ENCODE results near the gene TRIM38.

TRIM38 gene

DNA sequence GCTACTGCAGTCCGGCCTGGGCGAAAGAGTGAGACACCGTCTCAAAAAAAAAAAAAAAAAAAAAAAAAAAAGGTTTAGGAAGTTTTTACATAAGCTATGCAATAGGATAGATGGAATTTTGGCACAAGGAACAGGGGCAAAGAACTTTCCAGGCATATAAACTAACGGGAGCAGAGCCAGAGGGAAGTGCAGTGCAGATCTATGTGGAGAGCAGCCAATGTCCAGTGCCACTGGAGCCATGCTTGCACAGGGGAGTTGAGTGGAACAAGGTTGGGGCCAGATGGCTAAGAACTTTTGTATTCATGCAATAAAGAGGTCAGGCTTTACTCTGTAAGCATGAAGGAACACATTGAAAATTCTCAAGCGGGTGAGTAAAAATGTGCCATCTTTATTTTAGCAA lies 42.9 kb upstream of the TRIM38 start:
- H3K4me3 ChIP-seq, result no peak overlapping the region
- no peaks in the 10 kb centered on the region for H3K27me3 ChIP-seq
- DNase-seq, result no peak
- no peak overlapping the region for H3K27ac ChIP-seq
- intact Hi-C loops (cut with DNase I; ENCODE audit: low total_unique reads), result no loop called here
- TF ChIP-seq, protein P1, sequence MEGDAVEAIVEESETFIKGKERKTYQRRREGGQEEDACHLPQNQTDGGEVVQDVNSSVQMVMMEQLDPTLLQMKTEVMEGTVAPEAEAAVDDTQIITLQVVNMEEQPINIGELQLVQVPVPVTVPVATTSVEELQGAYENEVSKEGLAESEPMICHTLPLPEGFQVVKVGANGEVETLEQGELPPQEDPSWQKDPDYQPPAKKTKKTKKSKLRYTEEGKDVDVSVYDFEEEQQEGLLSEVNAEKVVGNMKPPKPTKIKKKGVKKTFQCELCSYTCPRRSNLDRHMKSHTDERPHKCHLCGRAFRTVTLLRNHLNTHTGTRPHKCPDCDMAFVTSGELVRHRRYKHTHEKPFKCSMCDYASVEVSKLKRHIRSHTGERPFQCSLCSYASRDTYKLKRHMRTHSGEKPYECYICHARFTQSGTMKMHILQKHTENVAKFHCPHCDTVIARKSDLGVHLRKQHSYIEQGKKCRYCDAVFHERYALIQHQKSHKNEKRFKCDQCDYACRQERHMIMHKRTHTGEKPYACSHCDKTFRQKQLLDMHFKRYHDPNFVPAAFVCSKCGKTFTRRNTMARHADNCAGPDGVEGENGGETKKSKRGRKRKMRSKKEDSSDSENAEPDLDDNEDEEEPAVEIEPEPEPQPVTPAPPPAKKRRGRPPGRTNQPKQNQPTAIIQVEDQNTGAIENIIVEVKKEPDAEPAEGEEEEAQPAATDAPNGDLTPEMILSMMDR (IDR thresholded peaks at IDR 0.05), result no peak
- peaks cover 0 to 5% (median 0%) of the 10 kb centered on the region in 4 donors for H3K4me1 ChIP-seq
- no peaks in the 10 kb centered on the region for H3K36me3 ChIP-seq
- H3K9me3 ChIP-seq, result no peaks in the 10 kb centered on the region

DNA sequence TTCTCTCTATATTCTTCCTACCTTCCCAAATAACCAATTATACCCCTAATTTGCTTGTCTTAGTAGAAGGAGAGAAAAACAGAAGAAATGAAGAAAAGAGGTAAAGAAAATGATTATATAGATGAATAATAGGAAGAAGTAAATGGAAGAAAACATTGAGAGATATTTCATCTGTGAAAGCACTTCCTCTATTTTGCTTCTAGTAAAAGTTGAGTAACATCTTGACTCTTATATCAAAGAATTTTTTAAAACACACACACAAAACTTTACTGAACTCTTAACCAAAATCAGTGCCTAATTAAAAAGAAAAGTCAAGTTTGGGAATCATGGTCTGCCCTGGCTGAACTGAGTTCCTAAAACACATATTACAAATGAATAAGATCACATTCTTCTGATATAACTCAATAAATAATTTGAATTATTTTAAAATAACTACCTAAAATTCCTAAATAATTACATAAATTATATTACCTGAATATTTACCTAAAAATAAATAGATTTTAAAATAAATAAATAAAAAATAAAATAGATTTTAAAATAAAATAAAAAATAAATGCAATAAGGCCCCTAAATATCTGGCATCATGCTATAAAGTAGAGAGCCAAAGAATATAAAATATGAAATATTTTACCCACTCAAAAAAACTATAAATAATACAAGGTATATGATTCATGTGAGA lies 40.9 kb upstream of the TRIM38 start:
- TF ChIP-seq, protein P1 (IDR thresholded peaks at IDR 0.05), result no peak
- no peak overlapping the region for H3K27ac ChIP-seq
- no peaks in the 10 kb centered on the region for H3K9me3 ChIP-seq
- peaks cover 0 to 5% (median 0%) of the 10 kb centered on the region in 4 donors for H3K4me1 ChIP-seq
- no peaks in the 10 kb centered on the region for H3K36me3 ChIP-seq
- H3K27me3 ChIP-seq, result no peaks in the 10 kb centered on the region
- no peak overlapping the region for H3K4me3 ChIP-seq
- DNase-seq, result no peak
- intact Hi-C loops (cut with DNase I; ENCODE audit: low total_unique reads), result no loop called here

DNA sequence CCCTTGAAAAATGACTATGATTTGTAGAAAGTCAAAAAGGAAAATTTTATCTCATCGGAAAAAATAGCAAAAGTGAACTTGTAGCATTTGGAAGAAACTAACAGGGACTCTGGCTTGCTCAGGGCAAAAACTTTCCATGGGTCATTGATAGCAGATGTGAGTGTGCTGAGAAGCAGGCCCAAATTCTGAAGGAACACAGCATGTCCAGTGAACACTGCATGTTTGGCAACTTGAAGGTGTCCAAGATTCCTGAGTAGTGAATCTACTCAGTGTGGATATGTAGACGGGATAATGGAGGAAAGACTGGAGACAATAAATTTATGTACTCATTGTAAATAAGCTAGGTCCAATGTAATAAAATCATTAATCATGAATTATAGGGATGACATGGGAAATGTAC lies 40.3 kb upstream of the TRIM38 start:
- Histone ChIP-seq H3K4me1 (peaks cover 0 to 5% (median 0%) of the 10 kb centered on the region in 4 donors), H3K36me3 (no peaks in the 10 kb centered on the region), H3K27ac (no peak overlapping the region), H3K4me3 (no peak overlapping the region), H3K9me3 (no peaks in the 10 kb centered on the region), H3K27me3 (no peaks in the 10 kb centered on the region)
- TF ChIP-seq, protein P1 (IDR thresholded peaks at IDR 0.05), result no peak
- DNase-seq, result no peak
- intact Hi-C loops (cut with DNase I; ENCODE audit: low total_unique reads), result no loop called here

DNA sequence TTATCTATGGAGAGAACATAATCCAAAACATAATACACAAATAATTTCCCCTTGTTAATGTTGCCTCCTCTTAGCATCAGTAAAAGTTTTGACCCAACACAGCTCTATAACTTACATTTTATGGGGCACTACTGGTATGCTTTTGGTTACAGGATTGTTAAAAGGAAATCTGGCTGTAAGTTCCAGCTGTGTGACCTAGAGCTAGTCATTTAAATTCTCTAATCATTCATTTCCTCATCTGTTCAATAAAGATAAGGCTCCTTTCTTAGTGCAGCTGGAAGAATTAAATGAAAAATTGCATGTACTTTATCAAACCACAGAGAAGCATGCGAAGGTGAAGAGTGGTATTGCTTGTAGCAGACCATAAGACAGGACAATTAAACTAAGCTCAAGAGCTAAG lies 36.7 kb upstream of the TRIM38 start:
- TF ChIP-seq, protein P1 (IDR thresholded peaks at IDR 0.05), result no peak
- Histone ChIP-seq H3K36me3 (no peaks in the 10 kb centered on the region), H3K9me3 (no peaks in the 10 kb centered on the region), H3K4me3 (no peak overlapping the region), H3K27ac (no peak overlapping the region), H3K27me3 (no peaks in the 10 kb centered on the region), H3K4me1 (peaks cover 0 to 5% (median 0%) of the 10 kb centered on the region in 4 donors)
- no peak for DNase-seq
- intact Hi-C loops (cut with DNase I; ENCODE audit: low total_unique reads), result no loop called here

DNA sequence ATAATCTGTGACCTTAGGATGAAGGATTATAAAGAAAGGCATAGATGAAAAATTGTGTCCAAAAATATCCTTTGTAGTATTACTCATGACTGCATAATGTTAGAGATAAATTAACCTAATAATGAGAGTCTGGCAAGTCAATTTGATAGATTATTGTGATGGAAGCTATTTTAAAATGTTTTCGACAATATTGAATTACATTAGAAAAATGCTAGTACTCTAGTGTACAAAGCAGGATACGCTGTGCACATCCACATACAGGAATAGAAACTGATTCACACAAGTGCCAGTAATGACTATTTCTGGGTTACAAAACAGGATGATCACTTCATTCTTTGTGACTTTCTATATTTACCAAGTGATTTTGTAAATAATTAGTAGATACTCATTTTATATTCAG lies 35.4 kb upstream of the TRIM38 start:
- Histone ChIP-seq H3K4me1 (peaks cover 0 to 3% (median 0%) of the 10 kb centered on the region in 4 donors), H3K4me3 (no peak overlapping the region), H3K27me3 (no peaks in the 10 kb centered on the region), H3K9me3 (no peaks in the 10 kb centered on the region), H3K36me3 (no peaks in the 10 kb centered on the region), H3K27ac (no peak overlapping the region)
- intact Hi-C loops (cut with DNase I; ENCODE audit: low total_unique reads), result no loop called here
- TF ChIP-seq, protein P1 (IDR thresholded peaks at IDR 0.05), result no peak
- DNase-seq, result no peak
